Activated naive CD8-positive, alpha-beta T cell treated with anti-CD3 and anti-CD28 coated beads, Interleukin-2, amount 50 U/mL, for 24 hours (primary cell): ENCODE measurements around the gene NREP.

Experiments used
- ATAC-seq: fragments of 150-1000 bp; cut with Tn5 transposase; one replicate; pipeline ENCODE4 v1.10.0; 2021
- DNase-seq: peaks from one replicate; pipeline ENCODE4 v3.0.0; 2021
- H3K27ac Mint-ChIP-seq: one replicate; pipeline ENCODE4 v1.8.0; 2021; ENCODE audit warnings: mild to moderate bottlenecking, mixed read lengths
- H3K27me3 Mint-ChIP-seq: one replicate; pipeline ENCODE4 v1.8.0; 2021; ENCODE audit warnings: mixed read lengths
- H3K36me3 Mint-ChIP-seq: one replicate; pipeline ENCODE4 v1.8.0; 2021; ENCODE audit warnings: low read depth, mixed read lengths
- H3K4me1 Mint-ChIP-seq: one replicate; pipeline ENCODE4 v1.8.0; 2021; ENCODE audit warnings: mixed read lengths
- H3K4me3 Mint-ChIP-seq: one replicate; pipeline ENCODE4 v1.8.0; 2021; ENCODE audit warnings: mild to moderate bottlenecking, moderate library complexity, mixed read lengths
- H3K9me3 Mint-ChIP-seq: one replicate; pipeline ENCODE4 v1.8.0; 2021; ENCODE audit warnings: mixed read lengths

The NREP gene

DNA sequence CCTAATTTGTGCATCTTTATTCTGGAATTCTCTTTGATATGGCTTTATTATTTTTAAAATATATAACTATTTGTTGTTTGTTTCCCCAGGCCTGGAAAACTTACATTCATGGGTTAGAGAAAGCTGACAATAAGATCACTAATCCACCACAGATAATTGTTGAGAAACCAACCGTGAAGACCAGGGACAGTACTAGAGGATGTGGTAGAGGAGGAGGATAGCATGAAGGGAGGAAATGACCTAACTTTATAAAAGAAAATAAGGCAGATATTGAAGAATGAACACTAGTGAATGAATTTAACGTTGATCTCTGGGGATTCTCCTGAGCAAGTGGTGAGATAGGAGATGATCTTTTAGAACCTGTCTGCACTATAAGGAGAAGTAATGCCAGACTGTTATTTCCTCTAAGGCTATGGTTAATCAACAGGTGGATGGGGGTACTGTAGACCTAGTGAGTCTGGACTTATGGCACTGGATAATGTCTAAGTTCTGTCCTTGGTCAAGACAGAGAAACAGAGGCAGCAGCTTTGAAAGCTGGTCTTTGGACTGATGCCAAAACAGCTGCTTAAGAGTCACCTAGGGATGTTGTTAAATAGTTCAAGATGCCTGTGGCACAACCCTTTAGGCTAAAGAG lies 52.4 kb downstream of the NREP start:
- DNase-seq (no peak), ATAC-seq (no peak)
- Mint-ChIP-seq H3K4me1 (peaks cover 8% of the 10 kb centered on the region), H3K36me3 (no peaks in the 10 kb centered on the region), H3K27me3 (no peaks in the 10 kb centered on the region), H3K9me3 (no peaks in the 10 kb centered on the region), H3K4me3 (no peak overlapping the region), H3K27ac (no peak overlapping the region)

DNA sequence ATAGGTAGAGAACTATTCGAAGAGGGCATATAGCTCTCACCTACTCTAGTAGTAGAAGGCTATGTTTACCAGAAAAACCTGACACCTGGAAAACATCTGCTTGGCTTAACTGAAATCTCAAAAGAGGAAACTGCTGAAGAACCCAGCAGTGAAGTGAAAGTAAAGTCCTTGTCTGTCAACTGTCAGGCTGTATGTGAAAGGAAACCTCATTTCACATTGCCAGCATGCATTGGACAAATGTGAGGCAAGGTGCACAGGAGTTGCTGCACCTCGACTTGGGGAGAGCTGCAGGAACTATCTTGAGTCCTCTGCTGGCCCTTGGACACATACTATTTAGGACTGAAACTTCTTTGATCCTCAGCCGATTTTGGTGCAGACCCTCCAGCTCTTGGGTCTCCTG lies 53.3 kb downstream of the NREP start:
- Mint-ChIP-seq H3K27ac (no peak overlapping the region), H3K4me1 (peaks cover 8% of the 10 kb centered on the region), H3K9me3 (no peaks in the 10 kb centered on the region), H3K4me3 (no peak overlapping the region), H3K27me3 (no peaks in the 10 kb centered on the region), H3K36me3 (no peaks in the 10 kb centered on the region)
- DNase-seq: no peak
- ATAC-seq: no peak

DNA sequence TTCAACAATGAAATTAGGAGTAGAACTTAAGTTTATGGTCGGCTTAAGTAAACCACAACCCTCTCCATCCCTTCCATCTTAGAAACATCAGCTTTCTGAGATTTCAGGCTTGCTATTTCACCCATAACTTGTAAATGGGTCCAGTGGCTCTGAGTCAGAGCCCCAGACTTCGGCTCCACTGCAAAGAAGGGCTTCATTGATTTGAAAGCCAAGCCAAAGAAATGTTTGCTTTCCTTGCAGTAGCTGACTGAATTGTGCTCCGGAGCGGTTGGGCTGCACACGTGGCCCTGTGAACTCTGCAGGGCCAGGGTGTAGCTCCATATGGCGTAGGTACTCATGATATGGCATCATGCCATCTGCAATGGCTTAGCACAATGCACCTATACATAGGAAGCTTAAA lies 57.0 kb downstream of the NREP start:
- Mint-ChIP-seq H3K27me3 (no peaks in the 10 kb centered on the region), H3K27ac (no peak overlapping the region), H3K4me3 (no peak overlapping the region), H3K4me1 (peaks cover 8% of the 10 kb centered on the region), H3K9me3 (no peaks in the 10 kb centered on the region), H3K36me3 (no peaks in the 10 kb centered on the region)
- DNase-seq (no peak), ATAC-seq (no peak)

DNA sequence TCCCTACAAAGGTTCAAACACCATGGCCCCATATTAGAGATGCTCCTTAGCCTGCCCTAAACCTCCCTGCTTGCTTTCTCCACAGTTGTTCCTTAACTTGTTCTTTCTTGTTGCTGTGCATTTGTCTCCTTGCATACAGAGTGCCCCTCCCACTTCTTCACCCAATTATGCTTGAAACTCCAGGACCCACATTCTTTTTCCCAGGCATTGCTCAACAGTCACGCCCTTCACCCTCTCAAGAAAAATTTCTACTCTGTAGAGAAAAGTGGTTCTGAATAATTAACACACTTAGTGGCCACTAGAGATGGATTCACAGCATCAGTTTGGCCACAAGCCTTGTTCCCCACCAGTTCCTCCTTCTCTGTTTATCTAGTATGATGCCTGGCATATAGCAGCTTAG lies 57.7 kb downstream of the NREP start:
- no peaks in the 10 kb centered on the region for H3K9me3 Mint-ChIP-seq
- H3K36me3 Mint-ChIP-seq: no peaks in the 10 kb centered on the region
- H3K4me3 Mint-ChIP-seq: no peak overlapping the region
- H3K4me1 Mint-ChIP-seq: peaks cover 6% of the 10 kb centered on the region
- no peak for ATAC-seq
- H3K27ac Mint-ChIP-seq: no peak overlapping the region
- no peaks in the 10 kb centered on the region for H3K27me3 Mint-ChIP-seq
- DNase-seq: no peak

DNA sequence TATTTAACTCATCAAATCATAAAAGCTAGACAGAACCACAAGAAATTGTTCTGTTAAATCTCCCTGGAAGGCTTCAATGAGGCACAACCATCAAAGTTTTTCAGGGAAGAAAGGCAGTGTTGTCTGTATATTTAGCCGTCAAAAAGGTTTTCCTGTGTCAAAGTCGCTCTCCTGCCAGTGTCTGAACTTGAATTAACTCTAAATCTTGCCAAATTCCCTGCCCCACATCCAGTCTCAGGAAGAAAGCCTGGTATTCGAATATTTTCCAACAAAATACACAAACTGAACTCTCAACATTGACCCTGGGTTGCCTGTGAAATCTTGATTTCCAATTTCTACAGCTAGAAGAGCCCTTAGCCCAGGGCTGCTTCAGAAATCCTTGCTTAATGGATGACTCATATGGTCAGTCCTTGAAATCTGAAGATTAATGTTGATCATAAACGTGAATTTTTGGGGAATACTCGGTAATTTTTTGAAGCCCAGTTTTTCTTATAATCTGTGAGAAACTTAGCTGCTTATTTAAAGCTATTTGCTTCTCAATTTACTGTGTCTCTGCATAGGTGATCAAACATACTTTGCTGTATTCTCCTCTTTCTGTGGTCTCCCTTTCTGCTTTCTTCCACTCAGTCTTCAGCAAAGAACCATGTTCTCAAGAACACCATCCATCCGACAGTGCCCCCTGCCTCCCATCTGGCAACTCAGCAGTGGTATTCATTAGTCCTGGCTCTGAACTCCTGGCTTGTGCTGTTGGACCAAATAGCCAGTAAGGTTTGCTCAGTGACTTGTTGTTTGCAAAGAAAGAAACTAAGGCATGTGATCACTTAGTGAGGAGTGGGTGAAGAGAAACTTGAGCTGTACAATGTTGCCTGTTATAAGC lies 58.9 kb downstream of the NREP start:
- no peak overlapping the region for H3K4me3 Mint-ChIP-seq
- ATAC-seq (no peak), DNase-seq (no peak)
- H3K9me3 Mint-ChIP-seq: no peaks in the 10 kb centered on the region
- no peaks in the 10 kb centered on the region for H3K36me3 Mint-ChIP-seq
- no peak overlapping the region for H3K27ac Mint-ChIP-seq
- no peaks in the 10 kb centered on the region for H3K4me1 Mint-ChIP-seq
- no peaks in the 10 kb centered on the region for H3K27me3 Mint-ChIP-seq

DNA sequence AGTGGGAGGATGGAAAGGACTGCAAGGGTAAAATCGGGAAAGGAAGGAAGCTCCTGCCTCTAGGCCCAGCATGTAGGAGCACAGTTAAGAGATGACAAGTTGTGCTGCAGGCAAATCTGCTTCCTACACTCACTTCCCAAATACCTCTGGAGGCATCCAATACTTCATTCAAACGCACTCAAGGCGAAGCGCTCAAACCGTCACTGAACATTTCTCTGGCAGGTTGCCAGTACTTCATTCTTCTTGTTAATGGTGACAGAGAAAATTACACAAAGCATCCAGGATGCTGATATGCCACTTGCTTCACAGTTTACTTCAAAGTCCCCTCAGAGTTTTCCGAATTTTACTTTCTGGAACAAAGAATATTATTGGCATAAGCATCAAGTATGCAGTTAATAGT lies 59.8 kb downstream of the NREP start:
- ATAC-seq: no peak
- no peaks in the 10 kb centered on the region for H3K27me3 Mint-ChIP-seq
- DNase-seq: no peak
- H3K9me3 Mint-ChIP-seq: no peaks in the 10 kb centered on the region
- no peak overlapping the region for H3K4me3 Mint-ChIP-seq
- H3K36me3 Mint-ChIP-seq: no peaks in the 10 kb centered on the region
- H3K27ac Mint-ChIP-seq: no peak overlapping the region
- H3K4me1 Mint-ChIP-seq: no peaks in the 10 kb centered on the region

DNA sequence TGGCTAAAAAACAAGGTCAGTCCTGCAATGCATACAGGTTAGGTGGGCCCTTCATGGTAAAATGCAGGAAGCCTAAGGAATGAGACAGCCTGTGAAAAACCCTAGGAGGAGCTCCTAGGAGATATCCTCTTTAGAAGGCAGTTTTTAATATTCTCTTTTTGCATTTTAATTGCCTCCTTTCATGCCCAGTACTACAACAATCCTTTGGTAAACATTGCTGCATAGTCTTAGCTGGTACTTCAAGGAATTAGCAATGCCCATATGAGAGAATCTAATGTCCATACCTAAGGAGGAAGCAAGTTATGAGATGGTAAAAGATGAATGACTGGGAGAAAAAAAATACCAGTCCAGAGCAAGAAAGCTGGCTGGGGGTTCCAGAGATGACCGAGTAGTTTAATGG lies 61.0 kb downstream of the NREP start:
- no peak for ATAC-seq
- no peaks in the 10 kb centered on the region for H3K27me3 Mint-ChIP-seq
- H3K36me3 Mint-ChIP-seq: no peaks in the 10 kb centered on the region
- no peak overlapping the region for H3K4me3 Mint-ChIP-seq
- H3K27ac Mint-ChIP-seq: no peak overlapping the region
- DNase-seq: no peak
- H3K4me1 Mint-ChIP-seq: no peaks in the 10 kb centered on the region
- no peaks in the 10 kb centered on the region for H3K9me3 Mint-ChIP-seq

DNA sequence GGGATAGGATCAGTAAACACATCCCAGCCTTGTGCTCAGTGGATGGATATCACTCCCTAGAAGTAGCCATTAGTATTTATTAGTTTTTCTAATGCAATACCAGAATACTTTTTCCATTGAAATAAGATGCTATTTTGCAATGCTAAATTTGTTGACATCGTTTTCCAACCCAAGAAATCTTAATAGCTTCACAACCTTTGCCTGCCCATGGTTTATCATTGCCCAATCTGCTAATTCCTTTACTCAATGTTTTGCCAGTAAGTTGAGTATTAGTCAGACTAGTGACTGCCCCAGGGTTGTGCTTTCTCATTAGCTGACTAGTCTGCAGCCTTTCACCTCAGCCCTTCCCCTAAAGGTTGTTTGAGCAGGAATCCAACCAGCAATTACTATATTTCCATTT lies 62.9 kb downstream of the NREP start:
- no peak for ATAC-seq
- Mint-ChIP-seq H3K27ac (no peak overlapping the region), H3K27me3 (no peaks in the 10 kb centered on the region), H3K9me3 (no peaks in the 10 kb centered on the region), H3K36me3 (no peaks in the 10 kb centered on the region), H3K4me3 (no peak overlapping the region), H3K4me1 (no peaks in the 10 kb centered on the region)
- DNase-seq: no peak

DNA sequence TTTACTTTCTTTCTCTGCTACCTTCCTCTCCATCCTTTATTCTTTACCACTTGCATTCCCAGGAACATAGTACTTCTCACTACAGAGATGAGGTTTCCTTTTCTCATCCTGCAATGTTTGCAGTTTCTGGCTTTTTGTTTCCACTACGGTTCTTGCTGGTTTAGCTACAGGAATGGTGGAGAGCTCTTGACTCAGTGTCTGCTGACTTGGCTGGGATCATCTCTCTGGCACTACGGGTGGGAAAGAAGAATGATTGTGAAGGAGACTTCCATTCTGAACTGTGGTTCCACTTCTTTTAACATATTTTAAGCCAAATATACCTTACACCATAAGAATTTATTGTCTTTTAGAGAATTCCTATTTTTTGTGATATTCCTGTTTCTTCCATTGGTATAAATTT lies 65.1 kb downstream of the NREP start:
- no peak for DNase-seq
- Mint-ChIP-seq H3K27me3 (no peaks in the 10 kb centered on the region), H3K9me3 (no peaks in the 10 kb centered on the region), H3K36me3 (no peaks in the 10 kb centered on the region), H3K4me1 (no peaks in the 10 kb centered on the region), H3K27ac (no peak overlapping the region), H3K4me3 (no peak overlapping the region)
- ATAC-seq: no peak

DNA sequence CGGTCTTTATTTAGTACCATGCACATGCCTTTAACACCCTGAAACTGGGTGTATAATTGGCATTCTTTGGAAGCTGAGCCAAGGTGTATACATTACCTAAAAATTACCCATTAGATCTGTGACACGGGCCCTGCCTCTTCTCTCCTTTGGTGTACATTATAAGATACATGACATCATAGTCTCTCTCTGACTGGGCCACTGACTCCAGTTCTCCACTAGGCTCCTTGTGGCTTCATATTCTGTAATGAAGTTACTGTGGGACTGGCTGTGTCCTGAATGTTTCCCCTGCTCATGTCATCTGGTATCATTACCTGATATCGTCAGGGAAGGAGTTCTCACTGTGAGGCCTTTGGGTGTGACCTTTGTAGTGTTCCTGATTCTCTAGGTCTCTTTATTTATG lies 65.5 kb downstream of the NREP start:
- H3K4me3 Mint-ChIP-seq: no peak overlapping the region
- peak; percentile 40 for ATAC-seq
- no peaks in the 10 kb centered on the region for H3K27me3 Mint-ChIP-seq
- H3K36me3 Mint-ChIP-seq: no peaks in the 10 kb centered on the region
- H3K27ac Mint-ChIP-seq: no peak overlapping the region
- no peaks in the 10 kb centered on the region for H3K4me1 Mint-ChIP-seq
- no peak for DNase-seq
- H3K9me3 Mint-ChIP-seq: no peaks in the 10 kb centered on the region

DNA sequence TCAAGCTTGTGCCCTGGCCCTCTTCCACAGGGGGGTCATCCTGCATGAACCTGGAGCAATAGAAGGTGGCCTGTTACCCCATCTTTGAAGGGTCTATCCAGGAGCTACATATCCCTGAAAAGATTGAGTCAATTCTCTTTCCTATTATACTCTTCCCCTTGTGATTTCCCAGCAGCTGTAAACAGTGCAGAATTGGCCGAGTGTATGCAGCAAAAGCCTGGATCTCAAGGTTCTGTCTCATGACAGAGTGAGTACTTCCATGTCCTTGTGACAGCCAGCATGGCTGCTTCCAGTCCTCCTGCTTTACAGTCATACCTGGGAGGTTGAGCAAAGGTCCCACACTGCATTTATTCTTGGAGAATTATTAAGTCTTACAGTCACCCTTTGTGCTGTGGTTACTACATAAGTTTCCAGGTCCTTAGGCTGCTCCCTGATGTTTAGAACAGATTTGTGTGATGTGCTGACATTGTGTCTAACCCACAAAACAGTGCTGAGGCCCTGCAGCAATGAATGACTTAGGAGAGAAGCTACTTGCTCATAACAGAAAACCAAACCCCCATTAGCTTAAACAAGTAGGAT lies 67.5 kb downstream of the NREP start:
- no peak overlapping the region for H3K4me3 Mint-ChIP-seq
- H3K36me3 Mint-ChIP-seq: no peaks in the 10 kb centered on the region
- ATAC-seq (no peak), DNase-seq (no peak)
- H3K27ac Mint-ChIP-seq: no peak overlapping the region
- H3K27me3 Mint-ChIP-seq: no peaks in the 10 kb centered on the region
- no peaks in the 10 kb centered on the region for H3K4me1 Mint-ChIP-seq
- H3K9me3 Mint-ChIP-seq: no peaks in the 10 kb centered on the region

DNA sequence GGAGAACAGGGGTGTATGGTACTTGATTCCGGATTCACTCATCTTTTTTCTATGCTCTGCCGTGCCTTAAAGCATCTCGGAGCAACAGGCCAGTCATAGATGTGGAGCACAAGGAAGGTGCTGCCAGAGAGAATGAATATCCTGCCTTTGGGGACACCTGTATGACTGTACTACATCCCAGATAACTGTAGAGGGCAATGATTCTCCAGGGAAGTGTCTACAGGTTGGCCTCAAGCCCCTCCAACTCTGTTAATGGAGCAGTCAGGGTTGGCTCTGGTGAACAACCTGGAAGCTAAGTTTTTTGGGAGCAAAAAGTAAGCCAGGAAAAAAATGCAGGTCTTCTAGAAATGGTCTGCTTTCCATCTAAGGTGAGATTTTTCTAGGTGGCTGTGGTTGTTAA lies 71.0 kb downstream of the NREP start:
- DNase-seq: no peak
- Mint-ChIP-seq H3K27ac (no peak overlapping the region), H3K9me3 (no peaks in the 10 kb centered on the region), H3K36me3 (no peaks in the 10 kb centered on the region), H3K4me3 (no peak overlapping the region), H3K4me1 (no peaks in the 10 kb centered on the region), H3K27me3 (no peaks in the 10 kb centered on the region)
- ATAC-seq: no peak

DNA sequence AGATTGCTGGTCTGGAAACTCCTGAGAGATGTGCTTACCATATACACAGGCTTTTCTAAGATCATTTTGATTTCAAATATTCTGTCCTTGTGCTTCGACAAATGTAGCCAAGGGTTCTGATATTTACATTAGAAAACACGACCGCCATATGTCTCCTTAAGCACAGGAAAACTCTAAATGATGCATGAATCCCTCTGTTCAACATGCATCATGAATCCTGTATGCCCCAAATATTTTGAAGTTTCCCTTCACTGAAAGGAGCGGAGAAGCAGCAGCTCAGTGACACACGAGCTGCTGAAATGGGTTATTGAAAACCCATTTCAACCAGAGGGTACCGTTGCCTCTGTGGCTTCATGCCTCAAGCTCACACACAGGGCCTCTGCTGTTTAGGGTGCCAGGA lies 74.4 kb downstream of the NREP start:
- no peak for DNase-seq
- H3K27me3 Mint-ChIP-seq: no peaks in the 10 kb centered on the region
- no peak overlapping the region for H3K4me3 Mint-ChIP-seq
- no peak for ATAC-seq
- no peaks in the 10 kb centered on the region for H3K9me3 Mint-ChIP-seq
- H3K36me3 Mint-ChIP-seq: no peaks in the 10 kb centered on the region
- H3K27ac Mint-ChIP-seq: no peak overlapping the region
- no peaks in the 10 kb centered on the region for H3K4me1 Mint-ChIP-seq

DNA sequence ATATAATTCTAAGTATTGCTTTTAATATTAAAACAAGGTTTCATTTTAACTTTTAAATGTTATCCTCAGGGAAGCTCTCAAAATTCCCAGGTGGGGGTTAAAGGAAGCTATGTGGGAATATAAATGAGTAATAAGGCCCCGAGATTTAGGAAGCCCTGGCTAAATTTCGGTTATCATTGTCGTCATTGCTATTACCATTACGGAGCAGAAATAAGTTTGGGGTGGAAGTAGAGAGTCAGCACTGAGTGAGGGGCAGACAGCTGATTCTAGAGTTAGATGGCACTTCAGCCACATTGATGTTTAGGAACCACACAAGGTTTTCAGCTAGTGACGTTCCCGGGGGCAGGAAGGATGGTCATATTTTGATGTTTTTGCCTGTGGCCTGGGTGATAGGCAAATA lies 74.9 kb downstream of the NREP start:
- DNase-seq (no peak), ATAC-seq (no peak)
- no peak overlapping the region for H3K27ac Mint-ChIP-seq
- H3K9me3 Mint-ChIP-seq: no peaks in the 10 kb centered on the region
- no peaks in the 10 kb centered on the region for H3K27me3 Mint-ChIP-seq
- H3K4me1 Mint-ChIP-seq: no peaks in the 10 kb centered on the region
- H3K36me3 Mint-ChIP-seq: no peaks in the 10 kb centered on the region
- H3K4me3 Mint-ChIP-seq: no peak overlapping the region

DNA sequence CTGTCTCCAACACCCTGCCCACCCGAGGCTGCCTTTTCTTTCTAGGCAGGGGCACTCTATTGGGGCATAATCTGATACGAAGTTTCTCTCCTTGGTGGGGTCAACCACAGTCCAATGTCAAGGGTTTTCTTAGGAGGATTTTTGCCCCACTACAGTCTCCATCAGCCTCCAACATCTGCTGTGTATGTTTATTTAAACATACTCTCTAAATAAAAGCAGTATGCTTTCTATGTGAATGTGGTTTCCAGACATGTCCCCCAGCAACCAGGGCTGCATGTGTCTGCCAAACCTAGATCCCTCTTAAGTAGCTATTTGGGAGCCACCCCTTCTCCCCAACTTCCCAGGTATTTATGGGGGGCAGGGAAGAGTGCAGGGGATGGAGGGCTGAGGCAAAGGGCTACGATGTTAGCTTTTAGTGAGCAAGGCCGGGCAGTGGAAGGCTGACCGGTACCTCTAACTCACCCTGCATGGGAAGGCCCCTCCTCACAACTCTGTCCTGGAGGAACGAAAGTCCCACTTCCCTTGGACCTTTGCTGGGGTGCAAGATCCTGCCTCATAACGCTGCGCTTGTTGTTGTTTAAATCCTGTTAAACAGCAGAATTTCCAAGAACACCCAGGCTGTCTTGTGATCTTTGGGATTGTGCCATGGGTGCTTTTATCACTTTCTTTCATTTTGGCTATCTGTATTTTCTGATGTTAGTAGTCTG lies 75.4 kb downstream of the NREP start:
- ATAC-seq (no peak), DNase-seq (no peak)
- H3K27ac Mint-ChIP-seq: no peak overlapping the region
- no peaks in the 10 kb centered on the region for H3K27me3 Mint-ChIP-seq
- H3K36me3 Mint-ChIP-seq: no peaks in the 10 kb centered on the region
- no peaks in the 10 kb centered on the region for H3K9me3 Mint-ChIP-seq
- H3K4me1 Mint-ChIP-seq: no peaks in the 10 kb centered on the region
- H3K4me3 Mint-ChIP-seq: no peak overlapping the region
